ENCODE data around the gene CNTN3. TPM values are rescaled to one million over a fixed set of nuclear protein-coding genes. Genes with fewer than 3 reads are reported as not detected.

The CNTN3 gene
- polyA plus RNA-seq, 1 donor from 2014 or later, result 31.8 TPM

GRCh38 chr3:74593152-74593551 is 21.3 kb downstream of the CNTN3 start:
- no peaks in the 10 kb centered on the region for H3F3A ChIP-seq (ENCODE audit: insufficient read depth, low read length, poor library complexity, severe bottlenecking)
- H3K9me2 ChIP-seq (ENCODE audit: insufficient read depth, low read length), result no peaks in the 10 kb centered on the region
- no peaks in the 10 kb centered on the region for H3K36me3 ChIP-seq (ENCODE audit: insufficient read depth, low read length)
- H3K9me3 ChIP-seq (ENCODE audit: low read length), result no peaks in the 10 kb centered on the region
- no peak overlapping the region for H3K4me2 ChIP-seq (ENCODE audit: low read length)
- no peak for TF ChIP-seq CTCF (IDR thresholded peaks at IDR 0.05; ENCODE audit: poor library complexity, severe bottlenecking)
- no peak for TF ChIP-seq MXI1 (conservative IDR thresholded peaks at IDR 0.05; ENCODE audit: poor library complexity, severe bottlenecking)
- TF ChIP-seq EZH2 (IDR thresholded peaks at IDR 0.05; ENCODE audit: borderline replicate concordance, insufficient read depth, low read length, poor library complexity, severe bottlenecking), result no peak
- no peak for TF ChIP-seq SMC3 (conservative IDR thresholded peaks at IDR 0.05; ENCODE audit: poor library complexity)
- no peak for TF ChIP-seq EP300 (conservative IDR thresholded peaks at IDR 0.05; ENCODE audit: poor library complexity, severe bottlenecking)
- TF ChIP-seq REST (IDR thresholded peaks at IDR 0.05; ENCODE audit: borderline replicate concordance), result no peak
- TF ChIP-seq TAF1 (IDR thresholded peaks at IDR 0.05; ENCODE audit: low read depth), result no peak
- TF ChIP-seq RAD21 (conservative IDR thresholded peaks at IDR 0.05), result no peak
- no peak for TF ChIP-seq POLR2AphosphoS5 (IDR thresholded peaks at IDR 0.05)
- H4K20me1 ChIP-seq (ENCODE audit: insufficient read depth), result no peaks in the 10 kb centered on the region
- H2AFZ ChIP-seq (ENCODE audit: low read depth, low read length), result no peak overlapping the region
- no peaks in the 10 kb centered on the region for H3K79me2 ChIP-seq (replicated peaks; ENCODE audit: insufficient read depth, low read length)
- no peak overlapping the region for H3K27ac ChIP-seq (ENCODE audit: low read length)
- H3K4me3 ChIP-seq (ENCODE audit: low read length), result no peak overlapping the region
- H3K27me3 ChIP-seq (ENCODE audit: insufficient read depth, low read depth, low read length), result no peaks in the 10 kb centered on the region
- H3K9ac ChIP-seq (ENCODE audit: low read length), result no peak overlapping the region

- H2AFZ ChIP-seq (ENCODE audit: low read depth, low read length), result no peak overlapping the region
- H3K36me3 ChIP-seq (ENCODE audit: insufficient read depth, low read length), result no peaks in the 10 kb centered on the region
- TF ChIP-seq SMC3 (conservative IDR thresholded peaks at IDR 0.05; ENCODE audit: poor library complexity) (no peak), POLR2AphosphoS5 (IDR thresholded peaks at IDR 0.05) (no peak), TAF1 (IDR thresholded peaks at IDR 0.05; ENCODE audit: low read depth) (no peak), RAD21 (conservative IDR thresholded peaks at IDR 0.05) (no peak), EZH2 (IDR thresholded peaks at IDR 0.05; ENCODE audit: borderline replicate concordance, insufficient read depth, low read length, poor library complexity, severe bottlenecking) (no peak), REST (IDR thresholded peaks at IDR 0.05; ENCODE audit: borderline replicate concordance) (no peak), MXI1 (conservative IDR thresholded peaks at IDR 0.05; ENCODE audit: poor library complexity, severe bottlenecking) (no peak), CTCF (IDR thresholded peaks at IDR 0.05; ENCODE audit: poor library complexity, severe bottlenecking) (no peak), EP300 (conservative IDR thresholded peaks at IDR 0.05; ENCODE audit: poor library complexity, severe bottlenecking) (no peak)
- no peaks in the 10 kb centered on the region for H3F3A ChIP-seq (ENCODE audit: insufficient read depth, low read length, poor library complexity, severe bottlenecking)
- no peaks in the 10 kb centered on the region for H4K20me1 ChIP-seq (ENCODE audit: insufficient read depth)
- H3K27me3 ChIP-seq (ENCODE audit: insufficient read depth, low read depth, low read length), result no peaks in the 10 kb centered on the region
- H3K9me3 ChIP-seq (ENCODE audit: low read length), result no peaks in the 10 kb centered on the region
- H3K79me2 ChIP-seq (replicated peaks; ENCODE audit: insufficient read depth, low read length), result no peaks in the 10 kb centered on the region
- no peak overlapping the region for H3K27ac ChIP-seq (ENCODE audit: low read length)
- H3K9ac ChIP-seq (ENCODE audit: low read length), result no peak overlapping the region
- no peak overlapping the region for H3K4me3 ChIP-seq (ENCODE audit: low read length)
- no peaks in the 10 kb centered on the region for H3K9me2 ChIP-seq (ENCODE audit: insufficient read depth, low read length)
- no peak overlapping the region for H3K4me2 ChIP-seq (ENCODE audit: low read length)
These were observed 22.1 kb downstream of the CNTN3 start for GRCh38 chr3:74592359-74592758.
